GM18909 (cell line): ENCODE results near the gene SLC31A1.
"Not testable (repeated sequence)": the region's sequence is repeated elsewhere in the genome, so short reads cannot be mapped to it uniquely, and the experiment has no call there.

Experiments used
- ATAC-seq: cut with Tn5 transposase; IDR thresholded peaks from one replicate; pipeline ENCODE4 v1.9.1; 2021; ENCODE audit warnings: mild to moderate bottlenecking; ENCODE audit not compliant: unreplicated experiment, poor library complexity

SLC31A1 gene

GRCh38 chr9:113219969-113220368, 1.4 kb upstream of the SLC31A1 start:
- ATAC-seq, result peak; percentile 62

DNA sequence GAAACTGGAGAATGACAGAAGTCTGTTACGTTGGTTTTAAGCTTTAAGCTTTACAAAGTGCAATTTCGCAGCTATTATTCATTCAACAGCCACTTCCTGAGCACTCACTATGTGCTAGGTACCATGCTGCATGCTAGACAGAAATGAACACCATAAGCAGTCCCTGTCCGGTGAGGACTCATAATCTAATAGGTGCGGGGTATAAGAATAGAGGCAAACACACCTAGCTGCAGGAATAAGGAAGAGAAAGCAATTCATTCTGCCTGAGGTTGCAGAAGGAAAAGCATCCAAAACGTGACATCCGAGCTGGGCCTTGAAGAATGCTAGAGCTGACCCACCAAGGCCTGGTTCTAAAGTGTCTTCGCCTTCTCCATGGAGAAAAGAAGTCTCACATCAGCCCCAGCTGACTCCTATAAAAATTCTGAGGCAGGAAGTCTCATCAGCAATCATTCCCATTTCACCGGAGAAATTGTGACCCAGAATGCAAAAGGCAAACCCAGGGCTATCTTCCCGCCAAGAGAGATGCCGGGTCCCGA, 809 bp upstream of the SLC31A1 start:
- ATAC-seq, result no peak

GRCh38 chr9:113221800-113222481, 597 bp downstream of the SLC31A1 start:
- no peak for ATAC-seq

DNA sequence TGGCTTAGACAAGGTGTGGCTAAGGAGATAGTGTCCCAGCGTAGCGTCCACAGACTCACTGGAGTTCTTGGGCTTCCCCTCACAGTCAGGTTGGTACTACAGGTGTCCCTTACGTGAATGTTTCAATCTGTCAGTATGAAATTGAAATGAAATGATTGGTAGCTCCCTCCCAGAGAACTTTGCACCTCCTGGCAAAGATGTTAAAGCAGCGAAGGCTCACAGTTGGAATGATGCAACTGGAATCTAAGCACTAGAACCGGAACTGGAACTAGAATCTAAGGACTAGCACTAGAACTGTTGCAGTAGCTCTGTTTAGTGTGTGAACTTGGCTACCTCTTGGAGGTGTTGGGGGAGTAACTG, 1.1 kb downstream of the SLC31A1 start:
- no peak for ATAC-seq

GRCh38 chr9:113223963-113224362, 2.6 kb downstream of the SLC31A1 start:
- no peak for ATAC-seq

DNA sequence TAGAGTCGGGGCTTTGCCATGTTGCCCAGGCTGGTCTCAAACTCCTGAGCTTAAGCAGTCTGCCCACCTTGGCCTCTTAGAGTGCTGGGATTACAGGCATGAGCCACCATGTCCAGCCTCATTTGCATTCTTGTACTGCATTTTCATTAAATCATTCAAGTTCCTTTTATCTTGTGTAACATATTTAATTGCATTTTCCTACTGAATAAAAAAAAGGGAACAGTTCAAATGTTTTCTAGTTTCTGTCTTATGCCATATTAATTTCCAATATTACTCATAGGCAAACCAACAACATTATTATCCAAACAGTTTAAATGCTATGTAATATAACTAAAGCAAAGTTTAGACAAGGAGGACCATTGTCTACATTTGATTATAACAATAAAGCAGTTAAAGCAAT, 6.1 kb downstream of the SLC31A1 start:
- ATAC-seq, result no peak

- no peak for ATAC-seq
These were observed 6.9 kb downstream of the SLC31A1 start for GRCh38 chr9:113228130-113228665.

DNA sequence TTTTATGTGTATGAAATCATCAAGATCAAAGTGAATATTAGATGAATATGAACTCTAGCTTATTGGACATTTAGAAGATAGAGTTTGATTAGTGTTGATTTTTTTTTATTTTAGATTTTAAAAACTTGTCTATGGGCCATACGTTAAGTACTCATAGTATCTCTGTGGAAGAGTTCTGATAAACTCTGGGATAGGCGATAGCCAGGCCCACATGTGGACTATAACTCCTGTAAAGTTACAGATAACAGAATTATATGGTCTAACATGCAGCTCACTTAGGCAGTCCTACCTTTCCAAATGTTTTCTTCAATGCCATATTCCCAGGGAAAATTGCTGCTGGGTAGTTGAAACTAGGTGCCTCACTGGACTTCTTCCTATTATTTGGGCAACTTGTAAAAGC, 10.4 kb downstream of the SLC31A1 start:
- no peak for ATAC-seq

DNA sequence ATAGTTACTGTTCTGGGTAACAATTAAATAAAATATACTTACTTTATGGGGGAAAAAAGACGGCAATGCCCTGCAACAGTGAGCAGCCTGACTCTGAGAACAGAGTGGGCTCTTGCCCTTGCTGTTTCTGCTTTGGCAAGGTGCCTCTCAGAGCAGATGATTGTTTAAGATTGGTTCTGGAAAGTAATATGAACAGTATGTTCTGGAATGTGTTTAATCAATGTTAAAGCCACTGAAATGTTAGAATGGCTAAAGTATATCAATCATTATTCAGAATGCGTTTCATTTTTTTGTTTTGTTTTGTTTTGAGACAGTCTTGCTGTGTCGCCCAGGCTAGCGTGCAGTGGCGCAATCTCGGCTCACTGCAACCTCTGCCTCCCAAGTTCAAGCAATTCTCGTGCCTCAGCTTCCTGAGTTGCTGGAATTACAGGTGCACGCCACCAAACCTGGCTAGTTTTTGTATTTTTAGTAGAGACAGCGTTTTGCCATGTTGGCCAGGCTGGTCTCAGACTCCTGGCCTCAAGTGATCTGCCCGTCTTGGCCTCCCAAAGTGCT, 14.4 kb downstream of the SLC31A1 start:
- not testable (repeated sequence) for ATAC-seq

DNA sequence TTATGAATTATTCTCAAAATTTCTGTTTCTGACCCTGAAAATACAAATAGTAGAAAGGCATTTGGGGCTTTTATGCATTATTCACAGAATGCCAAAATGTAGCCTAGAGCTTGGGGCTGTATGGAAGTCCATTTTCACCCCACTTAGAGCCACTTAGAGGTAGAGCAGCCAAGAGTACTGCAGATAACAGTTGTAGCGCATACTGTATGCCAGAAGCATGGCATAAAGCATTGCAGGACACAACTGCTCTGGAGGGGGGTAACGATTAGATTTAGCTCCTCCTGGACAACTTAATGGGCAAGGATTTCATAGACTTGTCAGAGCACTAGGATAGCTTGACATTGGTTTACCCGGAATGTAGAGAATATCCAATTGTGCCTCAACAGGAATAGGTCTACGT, 15.7 kb downstream of the SLC31A1 start:
- ATAC-seq, result no peak

DNA sequence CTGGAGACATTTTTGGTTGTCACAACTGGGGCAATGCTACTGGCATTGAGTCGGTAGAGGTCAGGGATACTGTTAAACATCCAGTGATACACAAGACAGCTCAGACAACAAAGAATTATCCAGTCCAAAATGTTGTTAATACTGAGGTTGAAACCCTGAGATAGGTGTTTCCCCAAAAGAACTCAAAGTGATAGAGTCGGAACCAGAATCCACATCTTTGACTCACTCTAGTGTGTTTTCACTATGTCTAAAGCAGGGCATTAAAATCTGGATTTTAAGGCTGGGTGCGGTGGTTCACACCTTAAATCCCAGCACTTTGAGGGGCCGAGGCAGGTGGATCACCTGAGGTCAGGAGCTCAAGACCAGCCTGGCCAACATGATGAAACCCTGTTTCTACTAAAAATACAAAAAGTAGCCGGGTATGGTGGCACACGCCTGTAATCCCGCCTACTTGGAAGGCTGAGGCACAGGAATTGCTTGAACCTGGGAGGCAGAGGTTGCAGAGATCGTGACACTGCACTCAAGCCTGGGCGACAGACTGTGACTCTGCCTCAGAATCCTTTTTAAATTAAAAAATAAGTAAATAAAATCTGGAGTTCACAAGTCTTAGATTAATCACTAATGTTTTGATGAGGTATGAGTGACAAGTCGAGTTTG, 17.0 kb downstream of the SLC31A1 start:
- no peak for ATAC-seq

GRCh38 chr9:113238859-113239232, 17.5 kb downstream of the SLC31A1 start:
- ATAC-seq, result no peak

DNA sequence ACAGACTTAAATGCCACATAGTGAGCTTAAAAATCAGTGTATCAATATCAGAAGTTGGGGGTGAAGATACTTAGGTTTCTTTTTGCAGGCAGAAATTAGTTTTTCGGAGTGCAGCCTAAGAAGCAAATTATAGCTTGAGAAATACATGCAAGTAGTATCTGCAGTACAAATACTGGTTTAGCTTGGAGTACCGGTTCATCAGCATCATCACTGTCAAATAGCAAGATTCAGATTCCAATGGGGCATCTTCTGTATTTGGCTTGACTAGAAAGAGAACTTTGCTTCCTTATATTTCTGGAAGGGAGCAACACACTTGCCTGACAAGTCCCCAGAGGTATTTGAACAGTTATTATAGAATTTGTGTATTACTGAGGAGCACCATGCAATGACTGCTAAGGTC, 19.8 kb downstream of the SLC31A1 start:
- ATAC-seq, result no peak

DNA sequence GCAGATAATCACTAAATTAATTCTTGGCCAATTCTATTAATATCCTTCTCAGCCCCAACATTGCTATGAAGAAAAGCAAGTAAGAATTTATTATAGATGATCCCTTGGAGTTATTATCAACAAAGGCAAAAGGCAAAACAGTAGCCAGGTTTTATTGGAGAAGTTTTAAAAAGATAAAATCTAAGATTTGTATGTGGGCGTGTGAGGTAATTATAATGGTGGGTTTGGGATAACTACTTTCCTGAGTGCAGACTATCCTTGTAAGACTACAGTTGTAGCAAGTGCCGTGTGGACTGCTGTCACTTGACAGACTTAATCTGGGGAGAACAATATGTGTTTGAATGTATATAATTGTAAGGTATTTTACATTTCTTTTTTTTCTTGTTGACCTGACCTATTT, 23.2 kb downstream of the SLC31A1 start:
- no peak for ATAC-seq

GRCh38 chr9:113245894-113246293, 24.6 kb downstream of the SLC31A1 start:
- no peak for ATAC-seq

DNA sequence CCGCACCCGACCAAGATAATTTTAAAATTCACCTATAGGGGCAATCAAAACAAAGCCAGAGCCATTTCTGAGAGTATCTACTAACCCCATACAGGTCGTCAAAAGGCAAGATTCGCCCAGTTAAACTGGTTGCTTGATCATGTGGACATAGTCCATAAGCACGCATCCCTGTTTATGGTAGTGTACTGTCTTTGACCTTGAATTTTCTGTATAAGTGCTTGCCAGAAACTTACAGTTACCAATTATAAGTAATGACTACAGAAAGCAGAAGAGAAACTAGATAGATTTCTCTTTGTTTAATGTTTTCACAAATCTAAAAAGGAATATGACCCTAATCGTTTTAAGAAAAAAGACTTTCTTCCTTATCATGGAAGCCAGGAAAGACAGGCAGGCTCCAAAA, 25.6 kb downstream of the SLC31A1 start:
- no peak for ATAC-seq

DNA sequence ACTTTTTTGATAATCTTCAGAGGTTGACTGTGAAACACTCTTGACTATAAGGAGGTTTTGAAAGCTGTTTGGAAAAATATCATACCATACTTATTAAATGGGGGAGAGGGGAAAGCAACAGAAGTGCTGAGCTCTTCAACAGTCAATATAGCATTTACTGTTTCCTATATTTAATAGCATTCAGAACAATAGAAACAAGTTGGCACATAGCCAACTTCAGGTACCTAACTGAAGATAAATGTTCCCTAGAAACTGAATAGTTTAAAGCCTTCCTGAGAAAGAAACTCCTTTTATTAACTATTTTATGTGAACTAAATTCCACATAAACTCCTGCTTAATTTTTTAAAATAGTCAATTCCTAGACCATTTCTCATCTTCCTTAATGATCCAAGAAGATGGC, 26.3 kb downstream of the SLC31A1 start:
- no peak for ATAC-seq

GRCh38 chr9:113249661-113250060, 28.3 kb downstream of the SLC31A1 start:
- ATAC-seq, result not testable (repeated sequence)

DNA sequence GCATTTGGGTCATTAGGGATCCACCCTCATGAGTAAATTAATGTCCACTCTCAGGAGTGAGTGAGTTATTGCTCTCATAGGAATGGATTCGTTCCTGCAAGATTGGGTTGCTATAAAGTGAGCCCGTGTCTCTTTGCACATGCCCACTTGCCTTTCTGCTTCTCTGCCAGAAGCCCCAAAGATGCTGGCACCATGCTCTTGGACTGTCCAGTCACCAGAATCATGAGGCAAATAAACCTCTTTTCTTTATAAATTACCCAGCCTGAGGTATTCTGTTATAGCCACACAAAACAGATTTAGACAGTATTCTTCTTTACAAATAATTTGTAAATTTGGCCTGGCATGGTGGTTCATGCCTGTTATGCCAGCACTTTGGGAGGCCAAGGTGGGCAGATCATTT, 29.5 kb downstream of the SLC31A1 start:
- ATAC-seq, result no peak

- ATAC-seq, result no peak
These were observed 33.6 kb downstream of the SLC31A1 start for GRCh38 chr9:113254991-113255390.

DNA sequence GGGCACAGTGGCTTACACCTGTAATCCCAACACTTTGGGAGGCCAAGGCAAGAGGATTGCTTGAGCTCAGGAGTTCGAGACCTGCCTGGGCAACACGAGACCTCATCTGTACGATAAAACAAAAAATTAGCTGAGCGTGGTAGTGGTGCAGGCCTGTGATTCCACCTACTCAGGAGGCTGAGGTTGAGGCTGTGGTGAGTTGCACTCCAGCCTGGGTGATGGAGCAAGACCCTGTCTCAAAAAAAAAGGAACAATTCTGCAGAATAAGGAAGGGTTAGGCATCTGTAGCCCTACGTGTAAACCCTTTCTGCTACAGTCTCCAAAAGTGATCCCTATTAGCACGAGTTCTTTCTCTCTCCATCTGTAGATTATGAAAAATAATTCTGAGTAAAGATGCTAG, 34.1 kb downstream of the SLC31A1 start:
- ATAC-seq, result no peak

GRCh38 chr9:113257863-113258262, 36.5 kb downstream of the SLC31A1 start:
- no peak for ATAC-seq
